Liver (tissue), 3 donors: ENCODE data around the gene CARS1.

ENCODE experiments used
- CTCF ChIP-seq: fragments of 150-350 bp; IDR thresholded peaks from 2 replicates; pipeline ENCODE4 v1.5.1; 2017; ENCODE audit warnings: improper control_type of control experiment, low read depth, low read length; ENCODE audit not compliant: missing input control
- FOXA1 ChIP-seq: IDR thresholded peaks from 2 replicates; pipeline ENCODE4 v1.6.1; 2016; ENCODE audit warnings: antibody characterized with exemption
- GABPA ChIP-seq, 2 donors: IDR thresholded peaks in 1 of 2; conservative IDR thresholded peaks in 1 of 2; 2 replicates each; pipeline ENCODE4 v1.6.1; 2016; ENCODE audit warnings: antibody characterized with exemption in 2 of 2, mild to moderate bottlenecking in 1 of 2, moderate library complexity in 1 of 2
- JUND ChIP-seq, 2 donors: IDR thresholded peaks; 2 replicates each; pipeline ENCODE4 v1.6.1; 2016; ENCODE audit warnings: antibody characterized with exemption in 2 of 2
- RAD21 ChIP-seq, 2 donors: IDR thresholded peaks; 2 replicates each; pipeline ENCODE4 v1.6.1; 2016; ENCODE audit warnings: antibody characterized with exemption in 2 of 2, mild to moderate bottlenecking in 2 of 2
- REST ChIP-seq: IDR thresholded peaks from 2 replicates; pipeline ENCODE4 v1.6.1; 2016; ENCODE audit warnings: antibody characterized with exemption, mild to moderate bottlenecking
- SP1 ChIP-seq: IDR thresholded peaks from 2 replicates; pipeline ENCODE4 v1.6.1; 2018; ENCODE audit warnings: antibody characterized with exemption, mild to moderate bottlenecking
- TAF1 ChIP-seq: conservative IDR thresholded peaks from 2 replicates; pipeline ENCODE4 v1.6.1; 2016; ENCODE audit warnings: antibody characterized with exemption, mild to moderate bottlenecking
- TF ChIP-seq, protein P1 (sequence below): IDR thresholded peaks from 2 replicates; pipeline ENCODE4 v1.6.1; 2016; ENCODE audit warnings: antibody characterized with exemption
- TF ChIP-seq, protein P2 (sequence below): IDR thresholded peaks from 2 replicates; pipeline ENCODE4 v1.6.1; 2016; ENCODE audit warnings: antibody characterized with exemption
- donor health status: healthy.
- donor health status: healthy.

DNA sequence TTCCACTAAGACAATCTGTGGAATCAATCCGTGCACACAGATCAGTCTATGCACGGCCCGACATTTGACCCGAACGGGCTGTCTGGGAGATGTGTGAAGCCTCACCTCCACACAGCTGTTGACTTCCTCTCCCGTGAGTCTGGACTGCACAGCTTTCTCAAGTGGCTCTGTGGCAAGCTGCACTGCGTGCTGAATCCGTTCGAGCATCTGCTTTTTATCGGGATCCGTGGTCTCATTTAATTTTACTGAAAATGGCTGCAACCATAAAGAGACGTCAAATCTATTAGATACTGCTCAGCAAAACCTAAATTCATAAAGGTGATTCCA, 19.3 kb downstream of the CARS1 start:
- no peak for TF ChIP-seq CTCF
- TF ChIP-seq GABPA (IDR thresholded peaks at IDR 0.05 in 1 of 2, conservative IDR thresholded peaks at IDR 0.05 in 1 of 2), result no peak
- no peak for TF ChIP-seq JUND (IDR thresholded peaks at IDR 0.05)
- TF ChIP-seq REST, result no peak
- TF ChIP-seq RAD21 (IDR thresholded peaks at IDR 0.05), result no peak
- TF ChIP-seq, protein P1, sequence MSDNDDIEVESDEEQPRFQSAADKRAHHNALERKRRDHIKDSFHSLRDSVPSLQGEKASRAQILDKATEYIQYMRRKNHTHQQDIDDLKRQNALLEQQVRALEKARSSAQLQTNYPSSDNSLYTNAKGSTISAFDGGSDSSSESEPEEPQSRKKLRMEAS, result no peak
- no peak for TF ChIP-seq TAF1
- TF ChIP-seq, protein P2, sequence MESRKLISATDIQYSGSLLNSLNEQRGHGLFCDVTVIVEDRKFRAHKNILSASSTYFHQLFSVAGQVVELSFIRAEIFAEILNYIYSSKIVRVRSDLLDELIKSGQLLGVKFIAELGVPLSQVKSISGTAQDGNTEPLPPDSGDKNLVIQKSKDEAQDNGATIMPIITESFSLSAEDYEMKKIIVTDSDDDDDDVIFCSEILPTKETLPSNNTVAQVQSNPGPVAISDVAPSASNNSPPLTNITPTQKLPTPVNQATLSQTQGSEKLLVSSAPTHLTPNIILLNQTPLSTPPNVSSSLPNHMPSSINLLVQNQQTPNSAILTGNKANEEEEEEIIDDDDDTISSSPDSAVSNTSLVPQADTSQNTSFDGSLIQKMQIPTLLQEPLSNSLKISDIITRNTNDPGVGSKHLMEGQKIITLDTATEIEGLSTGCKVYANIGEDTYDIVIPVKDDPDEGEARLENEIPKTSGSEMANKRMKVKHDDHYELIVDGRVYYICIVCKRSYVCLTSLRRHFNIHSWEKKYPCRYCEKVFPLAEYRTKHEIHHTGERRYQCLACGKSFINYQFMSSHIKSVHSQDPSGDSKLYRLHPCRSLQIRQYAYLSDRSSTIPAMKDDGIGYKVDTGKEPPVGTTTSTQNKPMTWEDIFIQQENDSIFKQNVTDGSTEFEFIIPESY, result no peak
- TF ChIP-seq SP1, result no peak
- no peak for TF ChIP-seq FOXA1
